NT2/D1 (cell line): ENCODE measurements around the gene FARP1.

ENCODE experiments used
- SUZ12 ChIP-seq: IDR thresholded peaks from 2 replicates; pipeline ENCODE4 v1.6.1; 2011; ENCODE audit not compliant: insufficient read length, insufficient read depth; ENCODE audit errors: extremely low read depth
- YY1 ChIP-seq: IDR thresholded peaks from 2 replicates; pipeline ENCODE4 v1.6.1; 2011; ENCODE audit not compliant: insufficient read length, insufficient read depth
- ZNF274 ChIP-seq: IDR thresholded peaks from 2 replicates; pipeline ENCODE4 v1.6.1; 2011; ENCODE audit warnings: mild to moderate bottlenecking, low read depth, low read length

GRCh38 chr13:98487522-98487921, 344.6 kb downstream of the FARP1 start:
- no peak for TF ChIP-seq ZNF274
- TF ChIP-seq YY1 = no peak
- TF ChIP-seq SUZ12 = no peak
